ENCODE data around the gene OR2K2.
"Not testable (repeated sequence)": the region's sequence is repeated elsewhere in the genome, so short reads cannot be mapped to it uniquely, and the experiment has no call there.

Gene OR2K2

GRCh38 chr9:111330124-111330523 is at the start of gene OR2K2:
Gene OR2K2 (minus strand): TSS chr9:111330224. CDS start chr9:111328433, 1,791 bp downstream.
- DNase-seq: no peak

- DNase-seq: no peak
Measured at GRCh38 chr9:111375817-111376564, 46.0 kb upstream of the OR2K2 start.

GRCh38 chr9:111375062-111375461 is 45.0 kb upstream of the OR2K2 start:
- no peak for DNase-seq

GRCh38 chr9:111372297-111372696 is 42.3 kb upstream of the OR2K2 start:
- no peak for DNase-seq

- no peak for DNase-seq
Measured at GRCh38 chr9:111366978-111367377, 37.0 kb upstream of the OR2K2 start.

- no peak for DNase-seq
Measured at GRCh38 chr9:111362526-111362925, 32.5 kb upstream of the OR2K2 start.

GRCh38 chr9:111360881-111361280 is 30.9 kb upstream of the OR2K2 start:
- DNase-seq: no peak

GRCh38 chr9:111356481-111357244 is 26.6 kb upstream of the OR2K2 start:
- DNase-seq: no peak

- DNase-seq: no peak
Measured at GRCh38 chr9:111352545-111352944, 22.5 kb upstream of the OR2K2 start.

- DNase-seq: no peak
Measured at GRCh38 chr9:111350556-111350955, 20.5 kb upstream of the OR2K2 start.

GRCh38 chr9:111349766-111350165 is 19.7 kb upstream of the OR2K2 start:
- DNase-seq: no peak

- no peak for DNase-seq
Measured at GRCh38 chr9:111348821-111349271, 18.8 kb upstream of the OR2K2 start.

GRCh38 chr9:111334318-111334863 is 4.4 kb upstream of the OR2K2 start:
- DNase-seq: not testable (repeated sequence)

- no peak for DNase-seq
Measured at GRCh38 chr9:111320631-111321030, 9.4 kb downstream of the OR2K2 start.

GRCh38 chr9:111316796-111317195 is 13.2 kb downstream of the OR2K2 start:
- DNase-seq: no peak

GRCh38 chr9:111305914-111306313 is 24.1 kb downstream of the OR2K2 start:
- DNase-seq: no peak

GRCh38 chr9:111304000-111304399 is 26.0 kb downstream of the OR2K2 start:
- not testable (repeated sequence) for DNase-seq

- no peak for DNase-seq
Measured at GRCh38 chr9:111301195-111301594, 28.8 kb downstream of the OR2K2 start.

- no peak for DNase-seq
Measured at GRCh38 chr9:111300140-111300735, 29.8 kb downstream of the OR2K2 start.

- not testable (repeated sequence) for DNase-seq
Measured at GRCh38 chr9:111299599-111299966, 30.4 kb downstream of the OR2K2 start.

GRCh38 chr9:111298731-111299598 is 31.1 kb downstream of the OR2K2 start:
- no peak for DNase-seq

- DNase-seq: no peak
Measured at GRCh38 chr9:111298111-111298510, 31.9 kb downstream of the OR2K2 start.

Data from activated CD4-positive, alpha-beta T cell treated with anti-CD3 and anti-CD28 coated beads, Interleukin-2, amount 50 U/mL, for 4 hours (primary cell).